Kidney (tissue), 14 donors: Measurements from ENCODE around the gene AKT1. TPM values are rescaled to one million over a fixed set of nuclear protein-coding genes. Genes with fewer than 3 reads are reported as not detected.

Experiments
- DNase-seq, 5 donors: peaks; one replicate each; pipeline ENCODE4 v3.0.0-alpha.2; 2013 to 2020
- FAIRE-seq: peaks from 2 replicates; lab custom pipeline; 2012; peaks lifted over from hg19 to GRCh38; lab: Jason Lieb, UNC
- H3K27ac ChIP-seq, 2 donors: one replicate each; pipeline ENCODE4 v1.7.0; 2013; ENCODE audit warnings: low read depth in 2 of 2, low read length in 2 of 2, inconsistent platforms in 1 of 2
- H3K27me3 ChIP-seq: one replicate; pipeline ENCODE4 v1.7.1; 2013; ENCODE audit warnings: low read length, inconsistent platforms; ENCODE audit not compliant: control insufficient read depth, insufficient read depth
- H3K36me3 ChIP-seq, 3 donors: one replicate each; pipeline versions ENCODE4 v1.7.0 to v1.7.1; 2013; ENCODE audit warnings: low read length in 3 of 3, control low read depth in 1 of 3, inconsistent platforms in 1 of 3; ENCODE audit not compliant: insufficient read depth in 3 of 3, control insufficient read depth in 2 of 3
- H3K4me1 ChIP-seq, 3 donors: one replicate each; pipeline versions ENCODE4 v1.7.0 to v1.7.1; 2013; ENCODE audit warnings: low read length in 3 of 3, inconsistent platforms in 1 of 3, low read depth in 1 of 3; ENCODE audit not compliant: control insufficient read depth in 2 of 3, insufficient read depth in 2 of 3
- H3K4me3 ChIP-seq, 3 donors: one replicate each; pipeline versions ENCODE4 v1.7.0 to v1.8.1; 2013; ENCODE audit warnings: low read length in 3 of 3, control low read depth in 1 of 3, inconsistent platforms in 1 of 3
- H3K9ac ChIP-seq, 3 donors: one replicate each; pipeline versions ENCODE4 v1.7.0 to v1.7.1; 2013; ENCODE audit warnings: low read length in 3 of 3, control low read depth in 1 of 3, inconsistent platforms in 1 of 3
- H3K9me3 ChIP-seq, 3 donors: one replicate each; pipeline versions ENCODE4 v1.7.0 to v1.7.1; 2013; ENCODE audit warnings: low read length in 3 of 3, control low read depth in 1 of 3, inconsistent platforms in 1 of 3; ENCODE audit not compliant: control insufficient read depth in 2 of 3, insufficient read depth in 1 of 3
- intact Hi-C: fragments of 100-400 bp; cut with DNase I; formaldehyde crosslinking; loops from one replicate; pipeline ENCODE4 v1.11.1; 2022
- polyA plus RNA-seq: library from polyadenylated mRNA; stranded (reverse); fragments of 350-450 nt; fragmentation: Illumina TruSeq; extraction: RNeasy Lipid Tissue Mini Kit (QIAGEN cat#74804); gene quantifications from one replicate; pipeline ENCODE4 v1.2.3, GENCODE V29; 2014; ENCODE audit warnings: low read depth, low replicate concordance; ENCODE audit not compliant: insufficient read depth
- total RNA-seq: library from RNA; stranded (reverse); fragmentation: NEBNext Ultra II Directional; extraction: Animal tissue kit (Norgen Biotek cat#: 25700); gene quantifications from one replicate; pipeline ENCODE4 v1.2.1, GENCODE V29; 2021
- TF ChIP-seq, protein P1 (sequence below): IDR thresholded peaks from 3 replicates; pipeline ENCODE4 v1.5.1; 2012; ENCODE audit warnings: mild to moderate bottlenecking, moderate library complexity, borderline replicate concordance; ENCODE audit not compliant: insufficient read depth; ENCODE audit errors: extremely low read depth
- donor health status: control.
- donor health status: control.
- donor health status: control.
- donor health status: control.
- donor health status: control.
- donor health status: DM: yes; HTN: yes; CAD: no.
- donor health status: Normal renal cell carcinoma (clear cell type).

The AKT1 gene
- total and polyA plus RNA-seq, 2 donors from 2014 or later: 70.6 to 125 TPM

DNA sequence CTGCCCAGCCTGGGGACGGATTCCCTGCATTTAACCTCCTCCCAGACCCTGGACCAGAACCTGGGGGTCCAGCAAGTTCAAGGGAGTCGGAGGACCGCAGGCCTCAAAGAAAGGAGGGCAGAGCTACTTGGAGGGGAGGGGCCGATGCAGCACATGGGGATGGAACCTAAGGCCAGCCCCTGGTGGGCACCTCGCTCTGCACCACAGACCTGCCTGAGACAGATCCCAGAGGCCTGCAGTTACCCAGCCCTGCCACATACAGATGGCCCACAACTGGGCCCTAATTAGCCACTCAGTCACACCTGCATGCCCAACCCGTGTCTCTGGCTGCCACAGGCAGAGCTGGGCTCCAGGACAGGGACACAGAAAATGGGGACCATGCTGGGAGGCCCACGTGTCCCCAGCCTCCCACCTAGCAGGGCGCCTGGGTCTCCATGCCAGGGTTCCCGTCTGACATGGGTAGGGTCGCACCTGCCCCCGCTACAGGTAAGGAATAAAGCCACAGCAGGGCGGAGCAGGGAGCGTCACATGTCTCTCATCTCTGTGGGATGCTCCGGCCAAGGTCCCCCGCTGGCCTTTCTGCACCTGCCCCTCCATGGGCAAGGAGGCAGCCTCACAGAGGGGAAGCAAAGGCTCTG, 16.7 kb downstream of the AKT1 start:
- intact Hi-C loops: no loop called here
- Histone ChIP-seq H3K4me3 (no peak overlapping the region), H3K27me3 (no peaks in the 10 kb centered on the region), H3K9me3 (no peaks in the 10 kb centered on the region), H3K27ac (no peak overlapping the region), H3K4me1 (no peaks in the 10 kb centered on the region), H3K9ac (no peak overlapping the region), H3K36me3 (peaks cover 0 to 2% (median 0%) of the 10 kb centered on the region in 3 donors)
- FAIRE-seq: no peak
- no peak for DNase-seq
- TF ChIP-seq, protein P1, sequence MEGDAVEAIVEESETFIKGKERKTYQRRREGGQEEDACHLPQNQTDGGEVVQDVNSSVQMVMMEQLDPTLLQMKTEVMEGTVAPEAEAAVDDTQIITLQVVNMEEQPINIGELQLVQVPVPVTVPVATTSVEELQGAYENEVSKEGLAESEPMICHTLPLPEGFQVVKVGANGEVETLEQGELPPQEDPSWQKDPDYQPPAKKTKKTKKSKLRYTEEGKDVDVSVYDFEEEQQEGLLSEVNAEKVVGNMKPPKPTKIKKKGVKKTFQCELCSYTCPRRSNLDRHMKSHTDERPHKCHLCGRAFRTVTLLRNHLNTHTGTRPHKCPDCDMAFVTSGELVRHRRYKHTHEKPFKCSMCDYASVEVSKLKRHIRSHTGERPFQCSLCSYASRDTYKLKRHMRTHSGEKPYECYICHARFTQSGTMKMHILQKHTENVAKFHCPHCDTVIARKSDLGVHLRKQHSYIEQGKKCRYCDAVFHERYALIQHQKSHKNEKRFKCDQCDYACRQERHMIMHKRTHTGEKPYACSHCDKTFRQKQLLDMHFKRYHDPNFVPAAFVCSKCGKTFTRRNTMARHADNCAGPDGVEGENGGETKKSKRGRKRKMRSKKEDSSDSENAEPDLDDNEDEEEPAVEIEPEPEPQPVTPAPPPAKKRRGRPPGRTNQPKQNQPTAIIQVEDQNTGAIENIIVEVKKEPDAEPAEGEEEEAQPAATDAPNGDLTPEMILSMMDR: no peak

DNA sequence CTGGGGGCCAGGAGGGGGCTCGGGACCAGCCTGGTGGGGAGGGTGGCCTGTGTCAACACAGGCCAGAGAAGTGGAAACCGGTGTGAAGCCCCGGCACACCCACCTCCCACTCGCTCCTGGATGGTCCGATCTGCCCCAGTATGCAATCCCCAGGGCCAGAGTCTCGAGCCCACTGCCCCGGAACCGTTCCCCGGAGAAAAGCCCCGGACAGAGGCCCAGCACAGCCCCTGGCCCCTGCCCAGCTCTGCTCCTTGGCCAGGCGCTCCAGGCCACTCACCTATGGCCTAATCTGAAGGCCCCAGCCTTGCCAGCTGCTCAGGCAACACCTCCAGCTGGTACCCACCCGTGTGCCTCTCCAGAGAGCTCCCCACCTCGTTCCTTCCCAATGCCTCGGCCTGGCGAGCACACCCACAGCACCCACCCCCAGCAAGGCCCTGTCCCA, 17.7 kb downstream of the AKT1 start:
- H3K4me1 ChIP-seq: no peaks in the 10 kb centered on the region
- H3K9me3 ChIP-seq: no peaks in the 10 kb centered on the region
- H3K4me3 ChIP-seq: no peak overlapping the region
- no peak overlapping the region for H3K27ac ChIP-seq
- DNase-seq (no peak), FAIRE-seq (no peak)
- intact Hi-C loops: no loop called here
- no peak overlapping the region for H3K9ac ChIP-seq
- H3K27me3 ChIP-seq: no peaks in the 10 kb centered on the region
- peaks cover 0 to 2% (median 0%) of the 10 kb centered on the region in 3 donors for H3K36me3 ChIP-seq
- TF ChIP-seq, protein P1: no peak

DNA sequence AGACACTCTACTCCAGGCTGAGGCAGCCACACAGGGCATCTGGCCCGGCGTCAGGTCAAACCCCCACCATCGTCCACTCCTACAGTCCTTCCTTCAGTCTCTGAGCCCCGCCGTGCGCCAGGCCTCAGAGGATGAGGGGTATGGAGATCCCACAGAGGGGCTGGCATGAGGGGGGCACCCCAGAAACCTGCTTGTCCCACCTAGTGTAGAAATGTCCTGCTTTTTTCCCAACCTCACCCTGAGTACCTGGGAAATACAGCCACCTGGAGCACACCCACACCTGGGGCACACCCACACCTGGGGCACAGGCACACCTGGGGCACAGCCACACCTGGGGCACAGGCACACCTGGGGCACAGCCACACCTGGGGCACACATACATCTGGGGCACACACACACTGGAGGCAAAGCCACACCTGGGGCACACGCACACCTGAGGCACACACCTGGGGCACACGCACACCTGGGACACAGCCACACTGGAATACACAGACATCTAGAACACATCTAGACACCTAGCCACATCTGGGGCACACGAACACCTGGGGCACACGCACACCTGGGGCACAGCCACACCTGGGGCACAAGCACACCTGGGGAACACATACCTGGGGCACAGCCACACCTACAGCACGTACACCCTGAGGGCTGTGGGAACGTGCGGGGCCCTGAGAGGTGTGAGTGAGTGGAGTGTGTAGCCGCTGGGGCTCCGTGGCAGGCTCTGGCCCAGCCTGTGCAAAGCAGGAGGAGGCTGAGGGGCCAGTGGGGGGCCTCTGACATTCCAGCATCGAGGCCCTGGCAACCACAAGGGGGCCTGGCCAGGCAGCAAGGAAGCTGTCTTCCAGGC, 18.4 kb downstream of the AKT1 start:
- Histone ChIP-seq H3K4me1 (no peaks in the 10 kb centered on the region), H3K36me3 (peaks cover 0 to 2% (median 0%) of the 10 kb centered on the region in 3 donors)

More for the DNA sequence above, 18.4 kb downstream of the AKT1 start:
- no peaks in the 10 kb centered on the region for H3K27me3 ChIP-seq
- TF ChIP-seq, protein P1: no peak
- no peaks in the 10 kb centered on the region for H3K9me3 ChIP-seq
- no peak for DNase-seq
- H3K9ac ChIP-seq: no peak overlapping the region
- FAIRE-seq: no peak
- H3K4me3 ChIP-seq: no peak overlapping the region
- intact Hi-C loops: no loop called here
- no peak overlapping the region for H3K27ac ChIP-seq
